TTC549 (cell line): ENCODE results near the gene CTH.
"Not testable (repeated sequence)": the region's sequence is repeated elsewhere in the genome, so short reads cannot be mapped to it uniquely, and the experiment has no call there.

Experiments used
- FAIRE-seq: peaks from 2 replicates; lab custom pipeline; 2012; peaks lifted over from hg19 to GRCh38; lab: Jason Lieb, UNC

CTH gene

GRCh38 chr1:70410604-70411359 lies at the start of gene CTH:
TSS of gene CTH (plus strand) at chr1:70411268. CDS start at chr1:70411416, 148 bp downstream.
- FAIRE-seq = peak; percentile 61

GRCh38 chr1:70361727-70362398 lies 49.2 kb upstream of the CTH start:
- FAIRE-seq = no peak

GRCh38 chr1:70364439-70364838 lies 46.6 kb upstream of the CTH start:
- FAIRE-seq = no peak

- FAIRE-seq = not testable (repeated sequence)
These were observed 44.6 kb upstream of the CTH start for GRCh38 chr1:70366425-70366952.

GRCh38 chr1:70366997-70367396 lies 44.1 kb upstream of the CTH start:
- not testable (repeated sequence) for FAIRE-seq

DNA sequence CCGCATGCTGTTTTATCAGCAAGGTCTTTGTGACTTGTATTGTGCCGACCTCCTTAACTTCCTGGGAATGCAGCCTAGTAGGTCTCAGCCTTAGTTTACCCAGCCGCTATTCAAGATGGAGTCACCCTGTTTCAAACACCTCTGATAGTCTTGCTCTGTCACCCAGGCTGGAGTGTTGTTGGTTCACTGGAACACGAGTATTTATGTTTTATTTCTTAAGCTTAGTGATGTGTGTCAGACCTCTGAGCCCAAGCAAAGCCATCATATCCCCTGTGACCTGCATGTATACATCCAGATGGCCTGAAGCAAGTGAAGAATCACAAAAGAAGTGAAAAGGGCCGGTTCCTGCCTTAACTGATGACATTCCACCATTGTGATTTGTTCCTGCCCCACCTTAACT lies 43.7 kb upstream of the CTH start:
- FAIRE-seq = not testable (repeated sequence)

DNA sequence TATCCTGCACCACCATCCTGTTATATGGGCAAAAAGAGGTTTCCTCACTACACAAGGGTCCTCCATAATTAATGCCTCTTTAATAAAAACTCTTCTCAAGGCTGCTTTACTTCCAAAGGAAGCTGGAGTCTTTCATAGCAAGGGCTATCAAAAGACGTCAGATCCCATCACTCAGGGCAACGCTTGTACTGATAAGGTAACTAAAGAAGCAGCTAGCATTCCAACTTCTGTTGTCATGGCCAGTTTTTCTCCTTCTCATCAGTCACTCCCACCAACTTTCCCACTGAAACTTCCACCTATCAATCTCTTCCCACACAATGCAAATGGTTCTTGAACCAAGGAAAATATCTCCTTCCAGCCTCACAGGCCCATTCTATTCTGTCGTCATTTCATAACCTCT lies 39.5 kb upstream of the CTH start:
- not testable (repeated sequence) for FAIRE-seq

GRCh38 chr1:70372426-70372825 lies 38.6 kb upstream of the CTH start:
- FAIRE-seq = no peak

DNA sequence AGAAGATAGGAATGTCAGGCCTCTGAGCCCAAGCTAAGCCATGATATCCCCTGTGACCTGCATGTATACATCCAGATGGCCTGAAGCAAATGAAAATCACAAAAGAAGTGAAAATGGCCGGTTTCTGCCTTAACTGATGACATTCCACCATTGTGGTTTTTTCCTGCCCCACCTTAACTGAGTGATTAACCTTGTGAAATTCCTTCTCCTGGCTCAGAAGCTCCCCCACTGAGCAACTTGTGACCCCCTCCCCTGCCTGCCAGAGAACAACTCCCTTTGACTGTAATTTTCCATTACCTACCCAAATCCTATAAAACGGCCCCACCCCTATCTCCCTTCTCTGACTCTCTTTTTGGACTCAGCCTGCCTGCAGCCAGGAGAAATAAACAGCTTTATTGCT lies 37.5 kb upstream of the CTH start:
- not testable (repeated sequence) for FAIRE-seq

- no peak for FAIRE-seq
These were observed 34.9 kb upstream of the CTH start for GRCh38 chr1:70376196-70376595.

DNA sequence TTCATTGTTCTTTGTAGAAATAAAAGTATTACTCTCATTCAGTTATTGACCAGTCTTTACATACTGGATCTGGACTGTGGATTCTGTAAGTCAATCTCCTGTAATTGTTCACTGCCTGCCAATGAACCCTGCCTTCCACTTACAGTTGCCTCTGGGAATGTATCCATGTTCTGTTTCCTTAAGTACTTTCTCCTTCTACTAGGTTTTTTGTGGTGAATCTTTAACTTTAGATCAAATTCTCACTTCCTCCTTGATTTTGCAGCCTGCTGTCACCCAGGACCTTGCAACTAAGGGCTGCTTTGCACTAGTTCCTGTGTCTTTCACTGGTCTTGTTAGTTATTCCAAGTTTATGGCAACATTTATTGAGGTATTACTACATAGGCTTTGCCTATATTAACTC lies 28.4 kb upstream of the CTH start:
- no peak for FAIRE-seq

GRCh38 chr1:70383483-70383882 lies 27.6 kb upstream of the CTH start:
- FAIRE-seq = no peak

DNA sequence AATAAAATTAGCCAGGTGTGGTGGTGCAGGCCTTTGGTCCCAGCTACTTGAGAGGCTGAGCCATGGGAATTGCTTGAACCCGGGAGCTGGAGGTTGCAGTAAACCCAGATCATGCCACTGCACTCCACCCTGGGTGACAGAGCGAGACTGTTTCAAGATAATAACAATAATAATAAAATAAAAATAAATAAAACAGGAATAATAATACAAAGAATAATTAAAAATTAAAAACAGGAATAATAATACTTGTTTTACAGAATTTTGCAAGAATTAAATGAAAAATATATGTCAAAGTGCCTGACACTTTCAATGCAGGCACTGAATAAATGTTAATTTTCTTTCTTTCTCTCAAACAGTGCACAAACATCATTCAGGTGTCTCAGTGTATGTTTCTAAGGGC lies 26.5 kb upstream of the CTH start:
- no peak for FAIRE-seq

GRCh38 chr1:70385477-70385876 lies 25.6 kb upstream of the CTH start:
- no peak for FAIRE-seq

- no peak for FAIRE-seq
These were observed 24.9 kb upstream of the CTH start for GRCh38 chr1:70386121-70386520.

DNA sequence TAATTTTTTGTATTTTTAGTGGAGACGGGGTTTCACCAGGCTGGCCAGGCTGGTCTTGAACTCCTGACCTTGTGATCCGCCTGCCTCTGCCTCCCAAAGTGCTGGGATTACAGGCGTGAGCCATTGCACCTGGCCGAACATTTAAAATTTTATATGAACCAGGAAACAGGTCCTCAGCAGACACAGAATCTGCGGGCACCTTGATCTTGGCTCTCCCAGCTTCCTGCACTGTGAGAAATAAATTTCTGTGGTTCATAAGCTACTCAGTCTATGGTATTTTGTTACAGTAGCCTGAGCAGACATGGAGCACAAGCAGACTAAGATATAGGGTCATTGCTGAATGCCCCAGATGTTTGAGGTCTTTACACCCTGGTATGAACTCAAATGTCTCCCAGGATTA lies 23.6 kb upstream of the CTH start:
- FAIRE-seq = no peak

DNA sequence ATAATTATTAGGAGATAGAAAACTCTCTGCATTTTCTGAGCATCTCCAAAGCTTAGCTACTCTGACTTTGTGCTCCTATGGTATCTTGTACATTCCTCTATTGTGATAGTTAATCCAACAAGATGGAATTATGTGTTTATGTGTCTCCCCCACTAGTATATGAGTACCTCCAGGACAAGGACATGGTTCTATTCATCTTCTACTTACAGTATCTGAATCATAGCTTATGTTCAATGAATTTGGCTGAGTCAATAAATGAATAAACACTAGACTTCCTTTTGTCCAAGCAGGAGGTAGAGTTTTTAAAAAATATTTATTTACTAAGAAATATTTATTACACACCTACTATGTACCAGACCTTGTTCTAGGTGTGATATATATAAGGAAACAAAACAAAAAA lies 18.4 kb upstream of the CTH start:
- FAIRE-seq = no peak

GRCh38 chr1:70396607-70397006 lies 14.5 kb upstream of the CTH start:
- no peak for FAIRE-seq

DNA sequence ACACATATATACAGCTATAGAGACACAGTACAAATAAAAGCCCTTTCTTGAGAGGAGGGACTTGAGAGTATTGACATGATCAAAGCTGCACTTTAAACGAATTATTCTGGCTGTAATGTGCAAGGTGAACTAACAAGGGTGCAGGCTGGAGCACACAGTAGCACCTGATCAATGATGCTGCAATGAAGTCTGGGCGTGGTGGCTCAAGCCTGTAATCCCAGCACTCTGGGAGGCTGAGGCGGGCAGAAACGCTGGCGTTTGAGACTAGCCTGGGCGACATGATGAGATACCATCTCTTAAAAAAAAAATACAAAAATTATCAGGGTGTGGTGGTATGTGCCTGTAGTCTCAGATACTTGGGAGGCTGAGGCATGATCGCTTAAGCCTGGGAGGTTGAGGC lies 14.1 kb upstream of the CTH start:
- no peak for FAIRE-seq

DNA sequence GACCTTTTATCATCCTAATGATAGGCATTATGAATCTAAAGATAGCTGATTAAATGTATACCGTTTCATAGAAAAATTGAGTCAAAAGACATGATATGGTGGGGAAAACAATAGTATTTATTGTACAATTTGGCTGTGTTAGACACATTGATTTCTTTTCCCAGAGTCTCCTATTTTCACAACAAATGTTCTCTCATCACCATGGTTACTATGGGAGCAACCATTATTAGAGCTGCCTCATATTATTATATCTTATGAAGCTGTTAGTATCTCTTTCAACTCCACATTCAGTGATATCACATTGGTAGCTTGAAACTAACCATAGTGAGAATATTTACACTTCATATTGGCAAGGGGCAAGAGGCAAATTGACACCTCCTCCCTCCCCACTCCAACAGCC lies 10.7 kb upstream of the CTH start:
- FAIRE-seq = no peak

- FAIRE-seq = no peak
These were observed 9.1 kb upstream of the CTH start for GRCh38 chr1:70401974-70402373.

DNA sequence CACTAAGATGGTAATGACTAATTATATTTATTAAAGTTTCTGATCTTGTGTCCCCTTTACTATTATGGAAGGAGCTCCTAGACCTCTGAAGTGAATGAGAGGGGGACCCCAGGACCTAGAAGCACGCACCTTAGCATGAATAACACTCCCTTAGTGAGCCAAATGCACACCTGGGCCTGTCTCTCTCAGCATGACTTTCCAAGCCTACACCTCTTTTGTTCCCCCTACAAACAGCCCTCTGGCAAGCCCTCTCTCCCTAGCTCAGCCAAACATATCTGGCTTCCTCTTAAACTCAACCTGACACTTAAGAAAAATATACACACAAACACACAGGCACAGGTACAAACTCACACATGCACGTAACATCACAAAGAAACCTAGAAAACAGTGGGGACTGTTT lies 7.3 kb upstream of the CTH start:
- FAIRE-seq = no peak

GRCh38 chr1:70405780-70406416 lies 5.2 kb upstream of the CTH start:
- no peak for FAIRE-seq
